Astrocyte of the cerebellum (primary cell): ENCODE measurements around the gene AP3D1.

Source experiments
- DNase-seq: peaks from one replicate; pipeline ENCODE4 v3.0.0-alpha.2; 2011; ENCODE audit warnings: low read depth
- H3K4me3 ChIP-seq: 2 replicates; pipeline ENCODE4 v1.5.1; 2011; ENCODE audit warnings: mild to moderate bottlenecking, low read depth, low read length, moderate library complexity
- CTCF ChIP-seq: IDR thresholded peaks from 2 replicates; pipeline ENCODE4 v1.5.1; 2012; ENCODE audit warnings: low read length, low read depth, moderate library complexity, mild to moderate bottlenecking; ENCODE audit errors: missing control alignments
- in situ Hi-C: cut with HindIII; loops from 2 replicates; pipeline ENCODE4 v1.10.0; 2017; ENCODE audit warnings: low sequenced_read_pairs

The AP3D1 gene

GRCh38 chr19:2121416-2122051 is 29.8 kb downstream of the AP3D1 start:
- no peak for TF ChIP-seq CTCF

GRCh38 chr19:2120821-2121220 is 30.5 kb downstream of the AP3D1 start:
- DNase-seq: no peak
- H3K4me3 ChIP-seq: no peak overlapping the region
- TF ChIP-seq CTCF: no peak
- in situ Hi-C loops: no loop called here

More at GRCh38 chr19:2121416-2122051, 29.8 kb downstream of the AP3D1 start:
- DNase-seq: no peak
- H3K4me3 ChIP-seq: no peak overlapping the region
- in situ Hi-C loops: no loop called here

- no peak for DNase-seq
- in situ Hi-C loops: loop anchor here (5.0 kb wide), 1 partner anchor 92 kb away; no protein-coding TSS in a partner anchor
- TF ChIP-seq CTCF: no peak
- H3K4me3 ChIP-seq: no peak overlapping the region
These were observed 31.2 kb downstream of the AP3D1 start for GRCh38 chr19:2119921-2120785.

DNA sequence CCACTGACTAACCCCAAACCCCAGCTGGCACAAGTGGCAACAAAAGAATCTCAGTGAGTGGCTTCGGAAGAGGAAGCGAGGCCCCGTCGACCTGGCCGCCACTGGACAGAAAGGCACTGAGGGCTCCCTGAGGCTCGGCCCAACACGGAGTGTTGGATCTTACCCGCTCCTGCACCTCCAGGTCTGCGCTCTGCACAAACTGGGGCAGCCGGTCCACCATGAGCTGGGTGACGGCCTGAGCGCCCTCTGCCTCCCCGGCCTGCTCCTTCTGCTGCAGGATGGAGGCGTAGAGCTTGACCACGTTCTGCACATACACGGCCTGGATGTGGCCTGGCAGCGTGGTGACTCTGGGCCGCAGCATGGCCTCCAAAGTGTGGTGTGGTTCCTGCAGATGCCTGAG is 32.9 kb downstream of the AP3D1 start:
- H3K4me3 ChIP-seq: no peak overlapping the region
- no peak for DNase-seq
- in situ Hi-C loops: loop anchor here (5.0 kb wide), 1 partner anchor 94 kb away; no protein-coding TSS in a partner anchor
- no peak for TF ChIP-seq CTCF

DNA sequence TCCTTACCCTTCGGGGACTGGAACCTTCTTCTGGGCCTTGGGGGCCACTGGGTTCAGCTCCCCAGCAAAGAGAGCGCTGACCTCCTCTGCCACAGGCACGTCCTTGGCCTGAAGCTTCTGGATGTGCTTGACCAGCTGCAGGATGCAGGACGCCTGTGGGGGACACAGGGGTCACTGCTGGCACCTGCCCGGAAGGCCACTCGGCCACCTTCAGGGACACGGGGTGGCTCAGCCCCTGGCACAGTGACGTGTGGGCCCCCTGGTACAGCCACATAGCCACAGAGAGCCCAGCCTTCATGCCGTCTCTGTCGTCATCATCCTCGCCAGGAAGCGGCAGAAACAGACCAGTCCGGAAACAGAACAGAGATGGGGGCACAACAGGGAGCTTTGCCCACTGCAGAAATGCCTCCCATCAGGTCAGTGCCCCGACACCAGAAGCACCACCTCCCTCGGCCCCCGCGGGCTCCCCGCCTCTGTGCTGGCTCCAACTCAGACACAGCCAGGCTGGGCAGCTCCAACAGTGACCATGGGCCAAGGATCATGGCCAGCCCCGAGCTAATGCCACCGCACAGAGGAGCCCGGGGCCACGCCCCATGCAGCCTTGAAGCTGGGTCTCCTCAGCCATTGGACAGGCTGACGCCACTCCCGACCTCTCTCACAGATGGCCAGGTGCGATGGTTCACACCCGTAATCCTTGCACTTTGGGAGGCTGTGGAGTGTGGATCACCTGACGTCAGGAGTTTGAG is 34.0 kb downstream of the AP3D1 start:
- no peak for DNase-seq
- in situ Hi-C loops: loop anchor here (5.0 kb wide), 1 partner anchor 95 kb away; no protein-coding TSS in a partner anchor
- no peak for TF ChIP-seq CTCF
- H3K4me3 ChIP-seq: no peak overlapping the region

DNA sequence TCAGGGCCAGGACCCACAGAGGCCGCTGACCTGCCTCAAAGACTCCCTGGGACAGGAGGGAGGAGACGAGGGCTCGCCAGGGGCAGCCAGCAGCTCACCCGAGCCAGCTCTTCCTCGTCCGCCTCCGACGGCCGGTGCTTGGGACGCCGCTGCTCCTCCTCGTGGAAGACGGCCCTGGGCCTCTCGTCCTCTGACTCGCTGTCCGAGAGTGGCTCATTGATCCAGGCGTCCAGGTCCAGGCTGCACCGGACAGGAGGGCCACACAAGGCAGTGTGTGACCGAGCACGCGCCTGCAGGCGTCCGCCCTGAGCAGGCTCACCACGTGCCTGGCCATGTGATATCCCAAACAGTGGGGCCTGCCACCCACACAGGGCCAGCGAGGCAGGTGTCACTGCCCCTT is 34.9 kb downstream of the AP3D1 start:
- DNase-seq: no peak
- in situ Hi-C loops: loop anchor here (5.0 kb wide), 1 partner anchor 96 kb away; no protein-coding TSS in a partner anchor
- no peak overlapping the region for H3K4me3 ChIP-seq
- TF ChIP-seq CTCF: no peak
